ENCODE data around the gene PRKCH.
"Not testable (repeated sequence)": the region's sequence is repeated elsewhere in the genome, so short reads cannot be mapped to it uniquely, and the experiment has no call there.

PRKCH gene

DNA sequence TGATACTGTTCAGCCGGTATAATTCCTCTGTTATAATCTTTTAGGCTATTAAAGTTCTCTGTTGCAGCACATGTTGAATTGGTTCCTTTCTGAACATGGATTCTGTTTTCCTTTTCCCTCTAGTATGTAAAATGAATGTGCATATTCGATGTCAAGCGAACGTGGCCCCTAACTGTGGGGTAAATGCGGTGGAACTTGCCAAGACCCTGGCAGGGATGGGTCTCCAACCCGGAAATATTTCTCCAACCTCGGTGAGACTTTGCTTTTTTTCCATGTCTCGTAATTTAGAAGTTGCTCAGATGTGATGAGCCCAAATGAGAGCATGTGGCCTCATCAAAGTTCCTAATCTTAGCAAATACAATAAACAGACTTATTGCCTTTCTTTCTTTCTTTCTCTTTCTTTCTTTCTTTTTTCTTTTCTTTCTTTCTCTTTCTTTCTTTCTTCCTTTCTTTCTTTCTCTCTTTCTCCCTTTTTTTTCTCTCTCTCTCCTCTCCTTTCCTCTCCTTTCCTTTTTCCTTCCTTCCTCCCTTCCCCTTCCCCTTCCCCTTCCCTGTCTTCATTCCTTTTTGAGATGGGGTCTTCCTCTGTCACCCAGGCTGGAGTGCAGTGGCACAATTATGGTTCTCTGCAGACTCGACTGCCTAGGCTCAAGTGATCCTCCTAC is 131.9 kb downstream of the PRKCH start:
- Mint-ChIP-seq H3K4me3 (no peak overlapping the region), H3K27ac (no peak overlapping the region), H3K4me1 (peaks cover 2 to 11% of the 10 kb centered on the region in 2 donors), H3K36me3 (peaks cover 0 to 1% of the 10 kb centered on the region in 2 donors), H3K9me3 (no peaks in the 10 kb centered on the region), H3K27me3 (no peaks in the 10 kb centered on the region)
- no peak for DNase-seq
- no peak for ATAC-seq (replicated peaks)

- H3K4me1 Mint-ChIP-seq = peaks cover 2 to 11% of the 10 kb centered on the region in 2 donors
- no peaks in the 10 kb centered on the region for H3K9me3 Mint-ChIP-seq
- H3K27me3 Mint-ChIP-seq = no peaks in the 10 kb centered on the region
- ATAC-seq (replicated peaks) = no peak
- no peak for DNase-seq
- no peak overlapping the region for H3K4me3 Mint-ChIP-seq
- peaks cover 0 to 1% of the 10 kb centered on the region in 2 donors for H3K36me3 Mint-ChIP-seq
- H3K27ac Mint-ChIP-seq = no peak overlapping the region
Observed at GRCh38 chr14:61454545-61454944, 133.2 kb downstream of the PRKCH start.

DNA sequence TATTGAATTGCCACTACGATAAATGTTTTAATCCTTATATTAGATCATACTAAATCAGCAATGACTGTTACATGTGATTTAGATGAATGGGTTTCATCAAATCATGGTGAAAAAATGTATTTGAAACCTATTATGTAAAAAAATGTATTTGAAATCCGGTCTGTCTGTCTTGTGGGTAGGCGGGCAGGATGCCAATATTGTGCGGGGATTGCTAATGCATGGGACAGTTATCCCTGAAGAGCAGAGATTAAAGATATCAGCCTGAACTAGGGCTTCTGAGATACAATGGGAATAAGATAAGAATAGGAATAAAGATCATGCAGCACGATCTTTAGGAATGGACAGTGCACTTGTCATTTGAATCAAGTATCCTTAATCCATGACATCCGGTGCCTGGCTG is 134.0 kb downstream of the PRKCH start:
- no peak for DNase-seq
- Mint-ChIP-seq H3K9me3 (peaks cover 0 to 2% of the 10 kb centered on the region in 2 donors), H3K4me3 (no peak overlapping the region), H3K27me3 (no peaks in the 10 kb centered on the region), H3K4me1 (peaks cover 2 to 11% of the 10 kb centered on the region in 2 donors), H3K36me3 (peaks cover 0 to 1% of the 10 kb centered on the region in 2 donors), H3K27ac (no peak overlapping the region)
- no peak for ATAC-seq (replicated peaks)

DNA sequence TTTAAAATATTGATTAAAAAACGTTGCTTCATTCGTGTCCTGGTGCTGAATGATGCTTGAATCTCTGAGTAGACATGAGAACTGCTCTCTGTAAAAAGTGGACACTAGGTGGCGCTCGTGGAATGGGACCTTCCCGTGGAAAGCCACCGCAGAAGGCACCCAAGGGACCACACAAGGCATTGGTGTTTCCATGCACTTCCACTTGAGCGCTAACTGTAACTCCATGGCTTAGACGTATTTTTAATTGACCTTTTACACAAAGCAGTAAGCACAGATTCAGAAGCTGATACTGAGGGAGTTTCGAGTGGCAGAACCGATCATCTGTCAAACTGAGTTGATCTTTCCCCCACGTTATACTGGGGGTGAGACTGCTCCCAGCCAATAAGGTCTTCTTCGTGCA is 135.3 kb downstream of the PRKCH start:
- Mint-ChIP-seq H3K36me3 (peaks cover 0 to 1% of the 10 kb centered on the region in 2 donors), H3K9me3 (peaks cover 0 to 2% of the 10 kb centered on the region in 2 donors), H3K4me1 (peaks cover 6 to 19% of the 10 kb centered on the region in 2 donors), H3K4me3 (no peak overlapping the region), H3K27me3 (no peaks in the 10 kb centered on the region), H3K27ac (no peak overlapping the region)
- peak; percentile 78 to 86 for ATAC-seq (replicated peaks)
- DNase-seq = peak; percentile 62

DNA sequence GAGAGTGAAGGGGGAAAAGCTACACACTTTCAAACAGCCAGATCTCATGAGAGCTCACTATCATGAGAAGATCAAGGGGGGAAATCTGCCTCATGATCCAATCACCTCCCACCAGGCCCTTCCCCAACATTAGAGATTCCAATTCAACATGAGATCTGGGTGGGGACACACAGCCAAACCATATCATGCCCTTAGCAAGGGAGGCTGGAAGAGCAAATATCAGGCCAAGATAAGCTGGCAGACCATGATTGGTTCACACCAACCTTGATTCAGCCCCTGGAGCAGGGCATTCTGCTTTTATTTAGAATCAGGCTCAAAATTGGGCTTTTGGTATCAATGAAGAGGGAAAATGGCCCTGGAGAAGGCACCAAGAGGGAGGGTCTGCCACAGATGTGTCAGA is 137.4 kb downstream of the PRKCH start:
- H3K36me3 Mint-ChIP-seq = peaks cover 0 to 1% of the 10 kb centered on the region in 2 donors
- peaks cover 9 to 23% of the 10 kb centered on the region in 2 donors for H3K4me1 Mint-ChIP-seq
- no peaks in the 10 kb centered on the region for H3K27me3 Mint-ChIP-seq
- H3K4me3 Mint-ChIP-seq = no peak overlapping the region
- no peak overlapping the region for H3K27ac Mint-ChIP-seq
- H3K9me3 Mint-ChIP-seq = peaks cover 0 to 2% of the 10 kb centered on the region in 2 donors
- DNase-seq = no peak
- ATAC-seq (replicated peaks) = no peak

DNA sequence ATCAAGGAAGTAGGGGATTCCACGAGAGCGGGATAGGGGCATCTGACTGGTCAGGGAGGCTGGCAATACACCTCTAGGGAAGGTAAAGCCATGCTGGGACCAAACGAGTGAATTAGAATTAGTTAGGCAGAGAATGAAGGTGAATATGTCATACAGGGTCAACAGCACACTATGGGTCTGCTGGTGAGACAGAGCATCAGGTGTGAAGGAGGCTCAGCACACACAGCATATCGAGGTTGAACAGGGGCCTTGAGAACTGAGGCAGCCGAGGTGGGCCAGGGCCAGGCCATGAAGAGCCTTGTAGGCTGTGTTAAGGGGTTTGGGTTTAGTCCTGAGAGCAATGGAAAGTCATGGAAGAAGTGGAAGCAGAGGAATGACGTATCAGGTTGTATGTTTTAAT is 137.8 kb downstream of the PRKCH start:
- no peak overlapping the region for H3K4me3 Mint-ChIP-seq
- H3K36me3 Mint-ChIP-seq = peaks cover 0 to 3% of the 10 kb centered on the region in 2 donors
- no peak for DNase-seq
- H3K27ac Mint-ChIP-seq = no peak overlapping the region
- no peaks in the 10 kb centered on the region for H3K27me3 Mint-ChIP-seq
- peaks cover 9 to 23% of the 10 kb centered on the region in 2 donors for H3K4me1 Mint-ChIP-seq
- no peak for ATAC-seq (replicated peaks)
- peaks cover 0 to 2% of the 10 kb centered on the region in 2 donors for H3K9me3 Mint-ChIP-seq

DNA sequence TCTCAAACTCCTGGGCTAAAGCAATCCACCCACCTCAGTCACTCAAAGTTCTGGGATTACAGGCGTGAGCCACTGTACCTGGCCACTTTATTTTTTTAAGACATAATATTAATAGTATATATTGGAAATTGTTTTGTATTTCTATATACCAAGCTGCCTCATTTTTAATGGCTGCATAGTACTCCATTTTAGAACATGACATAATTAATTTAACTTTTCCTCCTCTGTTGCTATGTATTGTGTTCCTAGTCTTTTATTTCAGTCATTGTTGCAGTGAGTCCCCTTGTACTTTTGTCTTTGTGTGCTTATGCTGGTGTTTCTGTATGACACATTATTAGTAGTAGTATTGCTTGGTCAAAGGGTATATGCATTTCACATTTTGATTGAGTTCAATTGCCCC is 138.7 kb downstream of the PRKCH start:
- DNase-seq (no peak), ATAC-seq (replicated peaks) (no peak)
- H3K9me3 Mint-ChIP-seq = peaks cover 0 to 4% of the 10 kb centered on the region in 2 donors
- peaks cover 3% of the 10 kb centered on the region in 2 donors for H3K36me3 Mint-ChIP-seq
- H3K4me1 Mint-ChIP-seq = peaks cover 9 to 23% of the 10 kb centered on the region in 2 donors
- no peaks in the 10 kb centered on the region for H3K27me3 Mint-ChIP-seq
- H3K4me3 Mint-ChIP-seq = no peak overlapping the region
- H3K27ac Mint-ChIP-seq = no peak overlapping the region

DNA sequence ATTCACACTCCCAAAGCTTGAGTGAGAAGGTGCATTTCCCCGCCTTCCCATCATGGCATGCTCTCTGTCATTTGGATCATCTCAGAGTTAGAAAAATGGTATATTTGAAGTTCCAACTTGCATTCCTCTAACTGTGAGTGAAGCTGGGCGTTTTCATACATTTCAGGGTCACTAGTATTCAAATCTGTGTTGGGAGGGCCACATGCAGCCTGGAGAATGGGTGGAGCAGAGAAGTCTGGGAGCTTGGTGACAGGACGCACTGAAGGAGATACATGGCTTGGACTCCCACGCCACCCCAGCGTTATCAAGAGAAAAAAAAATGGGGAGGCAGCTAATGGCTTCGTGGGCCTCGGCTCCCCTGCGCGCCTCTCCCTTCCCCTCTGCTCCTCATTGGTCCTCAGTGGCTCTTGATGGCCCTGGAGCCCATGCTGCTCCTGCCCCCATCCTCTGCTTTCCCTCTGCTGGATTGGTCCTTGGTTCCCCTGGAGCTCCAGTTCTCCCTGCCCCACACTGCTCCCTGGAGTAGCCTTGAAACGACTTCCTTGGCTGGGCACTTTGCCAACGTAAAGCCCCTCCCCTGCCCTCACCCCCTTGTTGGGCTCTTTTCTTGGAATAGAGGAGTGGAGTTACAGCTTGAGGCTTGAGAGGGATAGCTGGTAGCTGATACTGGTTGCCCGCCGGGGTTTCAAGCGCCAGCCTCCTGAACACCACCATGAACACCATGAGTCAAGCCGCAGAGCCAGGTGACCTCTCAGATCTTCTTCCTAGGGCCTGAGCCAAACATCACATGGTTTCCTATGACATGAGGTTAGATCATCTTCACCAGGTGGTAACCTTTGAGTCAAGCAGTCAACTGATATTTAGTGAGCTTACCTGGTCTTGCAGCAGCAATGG is 139.6 kb downstream of the PRKCH start:
- H3K27ac Mint-ChIP-seq = peak overlapping the region; percentile 25
- H3K27me3 Mint-ChIP-seq = no peaks in the 10 kb centered on the region
- no peak for DNase-seq
- H3K4me1 Mint-ChIP-seq = peaks cover 9 to 23% of the 10 kb centered on the region in 2 donors
- peaks cover 3% of the 10 kb centered on the region in 2 donors for H3K36me3 Mint-ChIP-seq
- peaks cover 0 to 4% of the 10 kb centered on the region in 2 donors for H3K9me3 Mint-ChIP-seq
- peak; percentile 13 to 38 for ATAC-seq (replicated peaks)
- no peak overlapping the region for H3K4me3 Mint-ChIP-seq

GRCh38 chr14:61461808-61462275 is 140.5 kb downstream of the PRKCH start:
- Mint-ChIP-seq H3K27ac (no peak overlapping the region), H3K36me3 (peaks cover 2 to 3% of the 10 kb centered on the region in 2 donors), H3K27me3 (no peaks in the 10 kb centered on the region), H3K9me3 (peaks cover 0 to 4% of the 10 kb centered on the region in 2 donors), H3K4me3 (no peak overlapping the region), H3K4me1 (peaks cover 7 to 20% of the 10 kb centered on the region in 2 donors)
- ATAC-seq (replicated peaks) (peak; percentile 58 to 66), DNase-seq (no peak)

GRCh38 chr14:61462566-61463193 is 141.3 kb downstream of the PRKCH start:
- Mint-ChIP-seq H3K27me3 (no peaks in the 10 kb centered on the region), H3K4me1 (peaks cover 7 to 12% of the 10 kb centered on the region in 2 donors), H3K9me3 (peaks cover 0 to 4% of the 10 kb centered on the region in 2 donors), H3K36me3 (peaks cover 2 to 3% of the 10 kb centered on the region in 2 donors), H3K4me3 (no peak overlapping the region), H3K27ac (no peak overlapping the region)
- no peak for ATAC-seq (replicated peaks)
- no peak for DNase-seq

- Mint-ChIP-seq H3K27ac (no peak overlapping the region), H3K9me3 (peaks cover 0 to 4% of the 10 kb centered on the region in 2 donors), H3K36me3 (peaks cover 2 to 3% of the 10 kb centered on the region in 2 donors), H3K4me3 (no peak overlapping the region), H3K27me3 (no peaks in the 10 kb centered on the region), H3K4me1 (peaks cover 7 to 12% of the 10 kb centered on the region in 2 donors)
- DNase-seq (no peak), ATAC-seq (replicated peaks) (no peak)
Observed at GRCh38 chr14:61463664-61464285, 142.4 kb downstream of the PRKCH start.

DNA sequence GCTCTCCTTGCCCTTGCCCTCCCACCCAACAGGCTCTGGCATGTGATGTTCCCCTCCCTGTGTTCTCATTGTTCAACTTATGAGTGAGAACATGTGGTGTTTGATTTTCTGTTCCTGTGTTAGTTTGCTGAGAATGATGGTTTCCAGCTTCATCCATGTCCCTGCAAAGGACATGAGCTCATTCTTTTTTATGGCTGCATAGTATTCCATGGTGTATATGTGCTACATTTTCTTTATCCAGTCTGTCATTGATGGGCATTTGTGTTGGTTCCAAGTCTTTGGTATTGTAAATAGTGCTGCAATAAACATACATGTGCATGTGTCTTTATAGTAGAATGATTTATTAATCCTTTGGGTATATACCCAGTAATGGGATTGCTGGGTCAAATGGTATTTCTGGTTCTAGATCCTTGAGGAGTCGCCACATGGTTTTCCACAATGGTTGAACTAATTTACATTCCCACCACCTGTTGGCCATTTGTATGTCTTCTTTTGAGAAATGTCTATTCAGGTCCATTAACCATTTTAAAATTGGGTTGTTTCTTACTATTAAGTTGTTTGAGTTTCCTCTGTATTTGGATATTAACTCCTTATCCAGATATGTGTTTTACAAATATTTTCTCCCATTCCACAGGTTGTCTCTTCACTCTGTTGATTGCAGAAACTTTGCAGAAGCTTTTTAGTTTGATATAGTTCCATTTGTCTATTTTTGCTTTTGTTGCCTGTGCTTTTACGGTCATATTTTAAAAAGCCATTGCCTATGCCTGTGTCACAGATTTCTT is 143.4 kb downstream of the PRKCH start:
- not testable (repeated sequence) for H3K36me3 Mint-ChIP-seq

GRCh38 chr14:61466249-61466904 is 145.0 kb downstream of the PRKCH start:
- Mint-ChIP-seq H3K27ac (no peak overlapping the region), H3K4me3 (no peak overlapping the region), H3K27me3 (no peaks in the 10 kb centered on the region), H3K9me3 (peaks cover 0 to 2% of the 10 kb centered on the region in 2 donors), H3K36me3 (peaks cover 2 to 3% of the 10 kb centered on the region in 2 donors), H3K4me1 (peaks cover 18 to 25% of the 10 kb centered on the region in 2 donors)
- ATAC-seq (replicated peaks) (no peak), DNase-seq (no peak)

More for the DNA sequence above, 143.4 kb downstream of the PRKCH start:
- not testable (repeated sequence) for H3K9me3 Mint-ChIP-seq; DNase-seq; H3K27me3 Mint-ChIP-seq; ATAC-seq (replicated peaks); H3K27ac Mint-ChIP-seq; H3K4me3 Mint-ChIP-seq
- H3K4me1 Mint-ChIP-seq = peaks cover 7 to 12% of the 10 kb centered on the region in 2 donors

All from stimulated activated naive B cell treated with anti-CD40 and anti-IgM and Interleukin-4, amounts not matched to agents 10 μg/mL and 1 μg/mL and 100 μg/mL, for 72 hours (primary cell).